ENCODE results near the gene SCN5A.

SCN5A gene

DNA sequence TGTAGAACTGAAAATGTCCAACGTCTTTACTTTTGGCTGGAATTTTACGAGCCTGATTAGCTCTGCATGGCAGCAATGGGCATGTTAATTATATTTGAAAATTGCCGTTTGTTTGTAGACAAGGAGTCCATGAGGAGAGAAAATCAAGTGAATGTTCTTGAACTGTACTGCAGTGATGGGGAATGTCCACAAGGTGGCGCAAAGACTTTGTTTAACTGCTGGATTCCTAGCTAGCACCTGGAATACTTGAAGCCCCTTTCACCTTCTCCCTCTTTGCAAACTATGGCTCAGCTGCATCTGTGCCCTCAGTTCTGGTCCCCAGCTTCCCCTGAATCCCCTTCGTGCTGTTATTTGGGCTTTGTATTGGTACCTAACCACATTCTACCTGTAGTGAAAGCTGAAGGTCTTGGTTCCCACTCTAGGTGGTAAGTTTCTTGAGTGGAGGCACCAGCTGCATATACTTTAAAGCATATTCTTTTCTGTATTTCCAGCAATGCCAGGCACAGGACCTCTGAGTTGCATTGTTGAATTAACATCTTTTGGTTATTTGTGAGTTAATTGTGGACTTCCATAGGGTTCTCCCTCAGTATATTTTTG is 128.0 kb downstream of the SCN5A start:
- H3K36me3 ChIP-seq (ENCODE audit: insufficient read depth, low read length) = peaks cover 26% of the 10 kb centered on the region
- no peak overlapping the region for H3K27ac ChIP-seq (ENCODE audit: low read depth, low read length)
- no peaks in the 10 kb centered on the region for H3K27me3 ChIP-seq (ENCODE audit: insufficient read depth, low read length)
- no peaks in the 10 kb centered on the region for H3K79me2 ChIP-seq (ENCODE audit: control insufficient read depth, insufficient read depth, low read length, unreplicated experiment)
- H3K4me3 ChIP-seq (ENCODE audit: low read depth, low read length) = no peak overlapping the region
- no peak overlapping the region for H2AFZ ChIP-seq (ENCODE audit: low read length, unreplicated experiment)
- peaks cover 4% of the 10 kb centered on the region for H3K4me1 ChIP-seq (ENCODE audit: control insufficient read depth, insufficient read depth, low read length, unreplicated experiment)

GRCh38 chr3:38519651-38520050 is 129.8 kb downstream of the SCN5A start:
- Histone ChIP-seq H3K4me1 (ENCODE audit: control insufficient read depth, insufficient read depth, low read length, unreplicated experiment) (peaks cover 4% of the 10 kb centered on the region), H3K4me3 (ENCODE audit: low read depth, low read length) (no peak overlapping the region), H3K36me3 (ENCODE audit: insufficient read depth, low read length) (peaks cover 31% of the 10 kb centered on the region), H3K27me3 (ENCODE audit: insufficient read depth, low read length) (no peaks in the 10 kb centered on the region), H3K27ac (ENCODE audit: low read depth, low read length) (no peak overlapping the region), H2AFZ (ENCODE audit: low read length, unreplicated experiment) (no peak overlapping the region), H3K79me2 (ENCODE audit: control insufficient read depth, insufficient read depth, low read length, unreplicated experiment) (no peaks in the 10 kb centered on the region)

DNA sequence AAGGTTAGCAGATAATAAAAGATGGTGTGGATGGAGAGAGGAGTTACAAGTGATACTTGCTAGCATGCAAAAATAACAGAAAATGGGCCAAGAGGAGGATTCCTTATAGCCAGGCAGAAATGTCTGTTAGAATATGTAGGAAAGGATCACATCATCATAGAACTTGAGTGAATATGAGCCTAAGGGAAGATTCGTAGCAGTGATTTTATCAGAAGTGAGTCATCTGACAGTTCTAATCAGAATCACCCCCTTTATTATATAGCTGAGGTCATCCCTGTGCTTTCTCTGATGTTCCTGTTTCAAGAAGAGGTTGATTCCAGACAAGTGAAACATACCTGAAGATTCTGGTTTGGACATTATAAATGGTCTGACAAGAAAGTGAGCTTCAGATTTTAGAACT is 130.5 kb downstream of the SCN5A start:
- no peaks in the 10 kb centered on the region for H3K27me3 ChIP-seq (ENCODE audit: insufficient read depth, low read length)
- peaks cover 27% of the 10 kb centered on the region for H3K36me3 ChIP-seq (ENCODE audit: insufficient read depth, low read length)
- H2AFZ ChIP-seq (ENCODE audit: low read length, unreplicated experiment) = no peak overlapping the region
- peaks cover 4% of the 10 kb centered on the region for H3K4me1 ChIP-seq (ENCODE audit: control insufficient read depth, insufficient read depth, low read length, unreplicated experiment)
- no peak overlapping the region for H3K4me3 ChIP-seq (ENCODE audit: low read depth, low read length)
- H3K27ac ChIP-seq (ENCODE audit: low read depth, low read length) = no peak overlapping the region
- no peaks in the 10 kb centered on the region for H3K79me2 ChIP-seq (ENCODE audit: control insufficient read depth, insufficient read depth, low read length, unreplicated experiment)

GRCh38 chr3:38516669-38517068 is 132.8 kb downstream of the SCN5A start:
- Histone ChIP-seq H3K27me3 (ENCODE audit: insufficient read depth, low read length) (no peaks in the 10 kb centered on the region), H3K36me3 (ENCODE audit: insufficient read depth, low read length) (peaks cover 26% of the 10 kb centered on the region), H3K4me3 (ENCODE audit: low read depth, low read length) (no peak overlapping the region), H3K27ac (ENCODE audit: low read depth, low read length) (no peak overlapping the region), H3K79me2 (ENCODE audit: control insufficient read depth, insufficient read depth, low read length, unreplicated experiment) (no peaks in the 10 kb centered on the region), H3K4me1 (ENCODE audit: control insufficient read depth, insufficient read depth, low read length, unreplicated experiment) (no peaks in the 10 kb centered on the region), H2AFZ (ENCODE audit: low read length, unreplicated experiment) (no peak overlapping the region)

DNA sequence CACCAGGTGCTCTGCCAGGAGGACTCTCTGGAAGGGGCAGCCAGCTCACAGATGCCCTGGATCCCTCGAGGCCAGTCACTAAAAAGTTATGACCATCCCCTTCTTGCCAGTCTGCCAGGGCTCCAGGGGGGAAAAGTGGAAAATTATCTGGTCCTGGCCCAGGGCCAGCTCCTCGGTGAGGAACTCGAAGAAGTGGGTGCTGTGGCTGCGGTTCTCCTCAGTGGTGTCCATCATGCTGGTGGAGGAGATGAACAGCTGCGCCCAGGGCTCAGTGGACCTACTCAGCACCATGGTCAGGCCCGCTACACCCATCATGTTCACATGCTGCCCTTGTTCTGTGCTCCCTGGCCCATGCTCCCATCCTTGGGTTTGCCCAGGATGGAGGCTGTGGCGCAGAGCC is 134.1 kb downstream of the SCN5A start:
- no peak overlapping the region for H3K4me3 ChIP-seq (ENCODE audit: low read depth, low read length)
- H3K4me1 ChIP-seq (ENCODE audit: control insufficient read depth, insufficient read depth, low read length, unreplicated experiment) = no peaks in the 10 kb centered on the region
- H3K36me3 ChIP-seq (ENCODE audit: insufficient read depth, low read length) = peaks cover 26% of the 10 kb centered on the region
- no peaks in the 10 kb centered on the region for H3K27me3 ChIP-seq (ENCODE audit: insufficient read depth, low read length)
- no peak overlapping the region for H3K27ac ChIP-seq (ENCODE audit: low read depth, low read length)
- no peak overlapping the region for H2AFZ ChIP-seq (ENCODE audit: low read length, unreplicated experiment)
- H3K79me2 ChIP-seq (ENCODE audit: control insufficient read depth, insufficient read depth, low read length, unreplicated experiment) = no peaks in the 10 kb centered on the region

DNA sequence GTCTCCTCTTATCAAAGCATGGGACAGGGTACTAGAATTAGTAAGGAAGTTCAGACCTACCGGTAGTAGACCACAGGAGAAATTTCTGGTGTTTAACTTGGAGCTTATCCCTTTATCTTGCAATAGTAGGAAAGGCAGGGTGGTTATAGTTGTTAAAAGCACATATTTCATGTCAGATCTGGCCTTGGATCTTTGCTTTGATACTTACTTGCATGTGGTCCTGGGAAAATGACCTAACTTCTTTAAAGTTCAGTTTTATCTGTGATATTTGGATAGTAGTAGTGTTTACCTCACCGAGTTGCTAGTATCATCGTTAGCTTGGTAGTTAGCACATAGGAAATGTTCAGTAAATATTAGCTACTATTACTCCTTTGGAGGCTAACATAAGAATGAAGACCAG is 137.9 kb downstream of the SCN5A start:
- H3K4me1 ChIP-seq (ENCODE audit: control insufficient read depth, insufficient read depth, low read length, unreplicated experiment) = no peaks in the 10 kb centered on the region
- H2AFZ ChIP-seq (ENCODE audit: low read length, unreplicated experiment) = no peak overlapping the region
- no peaks in the 10 kb centered on the region for H3K27me3 ChIP-seq (ENCODE audit: insufficient read depth, low read length)
- H3K27ac ChIP-seq (ENCODE audit: low read depth, low read length) = no peak overlapping the region
- H3K36me3 ChIP-seq (ENCODE audit: insufficient read depth, low read length) = peaks cover 23% of the 10 kb centered on the region
- no peak overlapping the region for H3K4me3 ChIP-seq (ENCODE audit: low read depth, low read length)
- no peaks in the 10 kb centered on the region for H3K79me2 ChIP-seq (ENCODE audit: control insufficient read depth, insufficient read depth, low read length, unreplicated experiment)

DNA sequence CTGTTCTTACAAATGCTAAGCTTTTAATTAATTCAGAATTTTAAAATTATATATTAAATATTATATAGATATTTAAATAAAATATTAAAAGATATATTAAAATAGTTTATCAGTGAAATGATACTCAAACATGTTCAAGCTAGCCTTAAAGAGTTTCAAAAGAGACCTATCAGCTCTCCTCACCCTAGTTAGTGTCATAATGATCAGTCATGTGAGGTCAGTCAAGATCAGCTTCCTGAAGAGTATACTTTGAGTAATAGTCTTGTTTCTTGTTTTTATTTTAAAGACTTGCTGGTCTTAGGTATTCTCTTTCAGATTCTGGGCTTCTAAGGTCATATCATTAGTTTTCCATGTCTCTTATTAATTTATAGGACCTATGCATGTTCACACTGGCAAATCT is 138.9 kb downstream of the SCN5A start:
- H3K4me3 ChIP-seq (ENCODE audit: low read depth, low read length) = no peak overlapping the region
- H3K27ac ChIP-seq (ENCODE audit: low read depth, low read length) = no peak overlapping the region
- no peak overlapping the region for H2AFZ ChIP-seq (ENCODE audit: low read length, unreplicated experiment)
- H3K36me3 ChIP-seq (ENCODE audit: insufficient read depth, low read length) = peaks cover 19% of the 10 kb centered on the region
- no peaks in the 10 kb centered on the region for H3K4me1 ChIP-seq (ENCODE audit: control insufficient read depth, insufficient read depth, low read length, unreplicated experiment)
- no peaks in the 10 kb centered on the region for H3K27me3 ChIP-seq (ENCODE audit: insufficient read depth, low read length)
- H3K79me2 ChIP-seq (ENCODE audit: control insufficient read depth, insufficient read depth, low read length, unreplicated experiment) = no peaks in the 10 kb centered on the region

DNA sequence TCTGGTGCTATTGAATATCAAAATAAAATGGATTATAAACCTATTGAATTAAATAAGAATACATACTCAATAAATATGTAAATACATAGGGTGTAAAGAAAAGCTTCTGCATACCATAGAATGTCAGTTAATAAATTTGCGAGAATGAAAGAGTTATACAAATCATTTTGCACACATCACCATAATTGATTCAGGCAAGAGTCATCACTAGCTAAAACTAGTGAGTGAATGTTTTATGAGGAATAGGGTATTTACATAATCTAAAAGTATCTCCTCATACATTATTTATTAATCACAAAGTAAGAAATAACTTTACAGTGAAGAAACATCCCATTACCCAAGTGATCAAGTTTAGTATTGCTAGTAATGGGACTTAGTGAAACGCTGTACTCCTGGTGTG is 139.8 kb downstream of the SCN5A start:
- Histone ChIP-seq H3K36me3 (ENCODE audit: insufficient read depth, low read length) (peaks cover 18% of the 10 kb centered on the region; the same call in 1 of the 2 replicates), H3K27me3 (ENCODE audit: insufficient read depth, low read length) (no peaks in the 10 kb centered on the region), H3K79me2 (ENCODE audit: control insufficient read depth, insufficient read depth, low read length, unreplicated experiment) (no peaks in the 10 kb centered on the region), H3K4me3 (ENCODE audit: low read depth, low read length) (no peak overlapping the region), H2AFZ (ENCODE audit: low read length, unreplicated experiment) (no peak overlapping the region), H3K27ac (ENCODE audit: low read depth, low read length) (no peak overlapping the region), H3K4me1 (ENCODE audit: control insufficient read depth, insufficient read depth, low read length, unreplicated experiment) (no peaks in the 10 kb centered on the region)

- Histone ChIP-seq H3K4me1 (ENCODE audit: control insufficient read depth, insufficient read depth, low read length, unreplicated experiment) (no peaks in the 10 kb centered on the region), H3K27me3 (ENCODE audit: insufficient read depth, low read length) (no peaks in the 10 kb centered on the region), H3K4me3 (ENCODE audit: low read depth, low read length) (no peak overlapping the region), H3K79me2 (ENCODE audit: control insufficient read depth, insufficient read depth, low read length, unreplicated experiment) (no peaks in the 10 kb centered on the region), H3K27ac (ENCODE audit: low read depth, low read length) (no peak overlapping the region), H3K36me3 (ENCODE audit: insufficient read depth, low read length) (peaks cover 18% of the 10 kb centered on the region; the same call in 1 of the 2 replicates), H2AFZ (ENCODE audit: low read length, unreplicated experiment) (no peak overlapping the region)
These were observed 142.4 kb downstream of the SCN5A start for GRCh38 chr3:38507120-38507519.

- no peaks in the 10 kb centered on the region for H3K27me3 ChIP-seq (ENCODE audit: insufficient read depth, low read length)
- peaks cover 7% of the 10 kb centered on the region for H3K4me1 ChIP-seq (ENCODE audit: control insufficient read depth, insufficient read depth, low read length, unreplicated experiment)
- H3K79me2 ChIP-seq (ENCODE audit: control insufficient read depth, insufficient read depth, low read length, unreplicated experiment) = peaks cover 18% of the 10 kb centered on the region
- H3K36me3 ChIP-seq (ENCODE audit: insufficient read depth, low read length) = peaks cover 4% of the 10 kb centered on the region; the same call in 1 of the 2 replicates
- no peak overlapping the region for H2AFZ ChIP-seq (ENCODE audit: low read length, unreplicated experiment)
- H3K4me3 ChIP-seq (ENCODE audit: low read depth, low read length) = no peak overlapping the region
- no peak overlapping the region for H3K27ac ChIP-seq (ENCODE audit: low read depth, low read length)
These were observed 148.6 kb downstream of the SCN5A start for GRCh38 chr3:38500688-38501417.
